GM12878 (cell line): ENCODE results near the gene DOCK1. TPM values are rescaled to one million over a fixed set of nuclear protein-coding genes. Genes with fewer than 3 reads are reported as not detected.

Source experiments
- ATAC-seq: fragments of 200-7000 bp; cut with Tn5 transposase; 3 replicates; pipeline ENCODE4 v1.9.1; 2020; ENCODE audit warnings: mild to moderate bottlenecking, moderate library complexity
- BruUV-seq: library from RNA; stranded (reverse); fragments of 400-500 nt; replicated peaks from 2 replicates; lab custom pipeline; 2021; lab: Mats Ljungman, UMichigan
- CTCF ChIA-PET: fragments of 300-600 bp; sonication (Branson Sonifier 250); formaldehyde crosslinking; extraction: SDS; loops from one replicate; lab custom pipeline; 2021; ENCODE audit warnings: inconsistent platforms; lab: Yijun Ruan, JAX
- POLR2A ChIA-PET: fragments of 350-600 bp; formaldehyde crosslinking; extraction: SDS; loops from one replicate; lab custom pipeline; 2021; ENCODE audit warnings: inconsistent platforms; lab: Charles Lee
- RAD21 ChIA-PET: fragments of 300-600 bp; sonication (Branson Sonifier 250); formaldehyde crosslinking; loops from one replicate; lab custom pipeline; 2023; ENCODE audit warnings: antibody characterized with exemption; ENCODE audit not compliant: unreplicated experiment; lab: Charles Lee
- SMC1A ChIA-PET: fragments of 300-600 bp; sonication (Branson Sonifier 250); formaldehyde crosslinking; loops from one replicate; lab custom pipeline; 2023; ENCODE audit not compliant: unreplicated experiment, uncharacterized antibody; lab: Charles Lee
- DNase-seq: peaks from one replicate; pipeline ENCODE4 v3.0.0-alpha.2; 2011; ENCODE audit warnings: low read depth, low spot score
- FAIRE-seq: peaks from 3 replicates; lab custom pipeline; 2011; peaks lifted over from hg19 to GRCh38; lab: Jason Lieb, UNC
- H2AFZ ChIP-seq: 2 replicates; pipeline ENCODE4 v1.6.0; 2011; ENCODE audit warnings: low read depth, low read length, control low read depth; ENCODE audit not compliant: control insufficient read depth
- H3K27ac ChIP-seq: 2 replicates; pipeline ENCODE4 v1.5.1; 2011; ENCODE audit warnings: control low read depth; ENCODE audit not compliant: control insufficient read depth, insufficient read depth
- H3K27me3 ChIP-seq, 2 experiments: replicated peaks in 1 of 2; 2 replicates each; pipeline versions ENCODE4 v1.6.0 to v1.6.1; 2011; ENCODE audit warnings: low read length in 1 of 2; ENCODE audit not compliant: control insufficient read depth in 2 of 2, insufficient read depth in 2 of 2
- H3K36me3 ChIP-seq, 2 experiments: 2 replicates each; pipeline ENCODE4 v1.5.1; 2011; ENCODE audit warnings: low read length in 1 of 2; ENCODE audit not compliant: control insufficient read depth in 2 of 2, insufficient read depth in 2 of 2
- H3K4me1 ChIP-seq: 2 replicates; pipeline ENCODE4 v1.6.1; 2011; ENCODE audit warnings: mild to moderate bottlenecking, low read length, moderate library complexity, mixed read lengths; ENCODE audit not compliant: control insufficient read depth, insufficient read depth
- H3K4me2 ChIP-seq: 2 replicates; pipeline ENCODE4 v1.6.0; 2011; ENCODE audit warnings: control low read depth; ENCODE audit not compliant: control insufficient read depth, insufficient read depth
- H3K4me3 ChIP-seq: fragments of 200-600 bp; sonication (generic); 2 replicates; pipeline ENCODE4 v1.5.1; 2016
- H3K79me2 ChIP-seq: 2 replicates; pipeline ENCODE4 v1.6.0; 2011; ENCODE audit warnings: low read length; ENCODE audit not compliant: control insufficient read depth, insufficient read depth
- H3K9ac ChIP-seq: 2 replicates; pipeline ENCODE4 v1.8.0; 2011; ENCODE audit warnings: low read length, control low read depth, mixed read lengths; ENCODE audit not compliant: control insufficient read depth, insufficient read depth
- H3K9me3 ChIP-seq: replicated peaks from 3 replicates; pipeline ENCODE4 v1.5.1; 2011; ENCODE audit warnings: mild to moderate bottlenecking, low read length; ENCODE audit not compliant: control insufficient read depth, insufficient read depth
- H4K20me1 ChIP-seq: 2 replicates; pipeline ENCODE4 v1.6.0; 2011; ENCODE audit not compliant: control insufficient read depth, insufficient read depth
- BCLAF1 ChIP-seq: fragments of 450-650 bp; IDR thresholded peaks from 2 replicates; pipeline ENCODE4 v1.6.1; 2017; ENCODE audit warnings: antibody characterized with exemption, mild to moderate bottlenecking, moderate library complexity
- BHLHE40 ChIP-seq, 2 experiments: fragments of 450-650 bp in 1 of 2; IDR thresholded peaks; 2 replicates each; pipeline ENCODE4 v1.6.1; 2011 to 2017; ENCODE audit warnings: low read depth in 2 of 2, borderline replicate concordance in 1 of 2, improper control_type of control experiment in 1 of 2, low read length in 1 of 2, mild to moderate bottlenecking in 1 of 2
- CHD4 ChIP-seq: fragments of 200-600 bp; sonication (generic); IDR thresholded peaks from 2 replicates; pipeline ENCODE4 v1.6.1; 2016; ENCODE audit warnings: mild to moderate bottlenecking
- CREM ChIP-seq: IDR thresholded peaks from 2 replicates; pipeline ENCODE4 v1.6.1; 2014; ENCODE audit warnings: antibody characterized with exemption, low read depth
- HSF1 ChIP-seq: fragments of 150-350 bp; IDR thresholded peaks from 2 replicates; pipeline ENCODE4 v1.6.1; 2014; ENCODE audit warnings: mild to moderate bottlenecking, low read depth, low read length
- IKZF1 ChIP-seq: fragments of 450-650 bp; conservative IDR thresholded peaks from 2 replicates; pipeline ENCODE4 v1.6.1; 2017; ENCODE audit warnings: antibody characterized with exemption, mild to moderate bottlenecking
- IRF4 ChIP-seq: IDR thresholded peaks from 2 replicates; pipeline ENCODE4 v1.6.1; 2011; ENCODE audit warnings: low read depth, low read length
- JUND ChIP-seq: IDR thresholded peaks from 2 replicates; pipeline ENCODE4 v1.6.1; 2012; ENCODE audit warnings: low read depth, mild to moderate bottlenecking, low read length, improper control_type of control experiment, moderate library complexity
- NFIC ChIP-seq: IDR thresholded peaks from 2 replicates; pipeline ENCODE4 v1.6.1; 2012; ENCODE audit warnings: low read depth, mild to moderate bottlenecking, inconsistent platforms, low read length, moderate library complexity
- NFYA ChIP-seq: IDR thresholded peaks from 2 replicates; pipeline ENCODE4 v1.6.1; 2011; ENCODE audit warnings: low read depth, mild to moderate bottlenecking, low read length, improper control_type of control experiment, borderline replicate concordance
- NFYB ChIP-seq: IDR thresholded peaks from 2 replicates; pipeline ENCODE4 v1.6.1; 2011; ENCODE audit warnings: low read depth, mild to moderate bottlenecking, low read length, improper control_type of control experiment, moderate library complexity; ENCODE audit not compliant: insufficient read depth
- RAD51 ChIP-seq: fragments of 450-650 bp; IDR thresholded peaks from 2 replicates; pipeline ENCODE4 v1.6.1; 2016; ENCODE audit warnings: moderate library complexity, mild to moderate bottlenecking, inconsistent platforms
- ZBED1 ChIP-seq: IDR thresholded peaks from 2 replicates; pipeline ENCODE4 v1.6.1; 2016; ENCODE audit warnings: borderline replicate concordance
- WGBS: methylation state at CpG from one replicate; pipeline ENCODE4 v1.1.6; 2016; ENCODE audit warnings: low lambda C conversion rate; ENCODE audit not compliant: insufficient replicate concordance, insufficient coverage; ENCODE audit errors: missing lambda C conversion rate; 5-methylcytosine and 5-hydroxymethylcytosine counted together
- in situ Hi-C: fragments of 300-500 bp; cut with MboI; formaldehyde crosslinking; loops from 9 replicates; pipeline ENCODE4 v1.14.3; 2018; ENCODE audit warnings: mixed read lengths
- intact Hi-C: fragments of 100-400 bp; cut with micrococcal nuclease; formaldehyde crosslinking; loops from one replicate; pipeline ENCODE4 v1.14.2; 2022; ENCODE audit not compliant: unreplicated experiment
- polyA plus RNA-seq, 11 experiments: library from polyadenylated mRNA; depleted of rRNA in 4 of 11; unstranded in 6 of 11; stranded (reverse) in 5 of 11; fragments of >200 nt; fragmentation: Nextera tagmentation in 4 of 11; fragmentation: Illumina TruSeq in 1 of 11; extraction: Ambion mirVana in 4 of 11; extraction: Trizol in 1 of 11; gene quantifications; 1 replicate in 1 of 11; 2 replicates in 10 of 11; pipeline versions ENCODE4 v1.2.1 to v1.2.3, GENCODE V29; 2011 to 2016; ENCODE audit warnings: inconsistent platforms in 2 of 11, missing spikeins in 2 of 11, low read depth in 1 of 11
- total RNA-seq, 4 experiments: library from RNA; depleted of rRNA in 3 of 4; stranded (reverse); fragments of >200 nt in 3 of 4; fragmentation: Illumina TruSeq in 1 of 4; extraction: Trizol in 1 of 4; gene quantifications; 2 replicates each; pipeline versions ENCODE4 v1.2.1 to v1.2.3, GENCODE V29; 2013 to 2021
- TF ChIP-seq, protein P1 (sequence below): fragments of 450-650 bp; IDR thresholded peaks from 2 replicates; pipeline ENCODE4 v1.6.1; 2017; ENCODE audit warnings: mild to moderate bottlenecking, moderate library complexity

Gene DOCK1
- total and polyA plus RNA-seq, 10 of the 15 experiments (the other 5 are each of a cell fraction or from before 2014, with no cell fraction given): 0.05 to 0.18 TPM; not detected in 8

DNA sequence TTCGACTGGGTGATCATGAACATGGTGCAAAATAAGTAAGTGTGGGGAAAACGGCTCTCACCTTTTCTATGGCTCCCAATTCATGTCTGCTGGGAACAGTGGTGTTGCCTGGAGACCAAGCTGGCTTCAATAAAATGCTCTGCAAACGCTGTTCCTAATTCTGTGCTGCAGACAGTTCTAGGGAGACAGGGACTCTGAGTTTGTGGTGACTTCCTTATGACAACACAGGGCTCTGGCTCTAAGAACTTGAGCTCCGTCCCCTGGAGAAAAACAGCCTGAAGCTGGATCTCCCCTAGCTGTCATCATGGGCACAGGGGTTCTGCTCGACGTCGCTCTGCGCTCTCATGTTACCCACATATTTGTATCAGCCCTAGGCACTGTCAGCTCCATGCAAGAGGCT lies 352.2 kb downstream of the DOCK1 start (continued):
- TF ChIP-seq JUND: no peak
- no peak for TF ChIP-seq HSF1
- TF ChIP-seq BCLAF1: no peak
- no peak for TF ChIP-seq NFYB
- TF ChIP-seq CREM: no peak

DNA sequence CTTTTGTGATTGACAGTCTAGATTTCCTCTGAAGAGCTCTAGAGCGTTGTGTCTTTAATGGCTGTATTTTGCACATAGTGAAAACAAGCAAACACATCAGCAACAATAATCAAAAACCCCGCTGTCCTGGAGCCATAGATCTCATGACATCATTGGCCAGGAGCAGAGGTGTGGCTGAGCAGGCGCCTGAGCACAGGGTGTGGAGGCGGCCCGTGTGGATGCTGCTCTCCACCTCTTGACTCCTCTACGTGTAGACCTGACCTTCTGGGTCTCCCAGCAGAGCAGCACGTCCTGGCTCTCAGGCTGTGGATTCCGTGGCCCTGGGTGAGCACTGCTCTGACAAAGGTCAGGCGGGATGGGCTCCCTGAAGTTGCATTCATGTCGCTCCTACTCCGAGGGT lies 354.1 kb downstream of the DOCK1 start:
- DNase-seq (no peak), FAIRE-seq (no peak), ATAC-seq (no peak)
- SMC1A ChIA-PET: no interaction called here
- Histone ChIP-seq H3K4me1 (no peaks in the 10 kb centered on the region), H3K79me2 (no peaks in the 10 kb centered on the region), H3K36me3 (no peaks in the 10 kb centered on the region), H3K4me2 (no peak overlapping the region), H2AFZ (no peak overlapping the region), H3K27me3 (no peaks in the 10 kb centered on the region), H3K9me3 (no peaks in the 10 kb centered on the region; the same call in 2 of the 3 replicates), H4K20me1 (no peaks in the 10 kb centered on the region), H3K27ac (no peak overlapping the region), H3K9ac (no peak overlapping the region), H3K4me3 (no peak overlapping the region)
- RAD21 ChIA-PET: no interaction called here
- no TSS peak for BruUV-seq
- CTCF ChIA-PET: no interaction called here
- in situ Hi-C loops (no loop called here), intact Hi-C loops (no loop called here)
- POLR2A ChIA-PET: no interaction called here
- WGBS: 57% methylated on average over 11 of the region's 11 CpGs
- TF ChIP-seq, protein P1, sequence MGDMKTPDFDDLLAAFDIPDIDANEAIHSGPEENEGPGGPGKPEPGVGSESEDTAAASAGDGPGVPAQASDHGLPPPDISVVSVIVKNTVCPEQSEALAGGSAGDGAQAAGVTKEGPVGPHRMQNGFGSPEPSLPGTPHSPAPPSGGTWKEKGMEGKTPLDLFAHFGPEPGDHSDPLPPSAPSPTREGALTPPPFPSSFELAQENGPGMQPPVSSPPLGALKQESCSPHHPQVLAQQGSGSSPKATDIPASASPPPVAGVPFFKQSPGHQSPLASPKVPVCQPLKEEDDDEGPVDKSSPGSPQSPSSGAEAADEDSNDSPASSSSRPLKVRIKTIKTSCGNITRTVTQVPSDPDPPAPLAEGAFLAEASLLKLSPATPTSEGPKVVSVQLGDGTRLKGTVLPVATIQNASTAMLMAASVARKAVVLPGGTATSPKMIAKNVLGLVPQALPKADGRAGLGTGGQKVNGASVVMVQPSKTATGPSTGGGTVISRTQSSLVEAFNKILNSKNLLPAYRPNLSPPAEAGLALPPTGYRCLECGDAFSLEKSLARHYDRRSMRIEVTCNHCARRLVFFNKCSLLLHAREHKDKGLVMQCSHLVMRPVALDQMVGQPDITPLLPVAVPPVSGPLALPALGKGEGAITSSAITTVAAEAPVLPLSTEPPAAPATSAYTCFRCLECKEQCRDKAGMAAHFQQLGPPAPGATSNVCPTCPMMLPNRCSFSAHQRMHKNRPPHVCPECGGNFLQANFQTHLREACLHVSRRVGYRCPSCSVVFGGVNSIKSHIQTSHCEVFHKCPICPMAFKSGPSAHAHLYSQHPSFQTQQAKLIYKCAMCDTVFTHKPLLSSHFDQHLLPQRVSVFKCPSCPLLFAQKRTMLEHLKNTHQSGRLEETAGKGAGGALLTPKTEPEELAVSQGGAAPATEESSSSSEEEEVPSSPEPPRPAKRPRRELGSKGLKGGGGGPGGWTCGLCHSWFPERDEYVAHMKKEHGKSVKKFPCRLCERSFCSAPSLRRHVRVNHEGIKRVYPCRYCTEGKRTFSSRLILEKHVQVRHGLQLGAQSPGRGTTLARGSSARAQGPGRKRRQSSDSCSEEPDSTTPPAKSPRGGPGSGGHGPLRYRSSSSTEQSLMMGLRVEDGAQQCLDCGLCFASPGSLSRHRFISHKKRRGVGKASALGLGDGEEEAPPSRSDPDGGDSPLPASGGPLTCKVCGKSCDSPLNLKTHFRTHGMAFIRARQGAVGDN: no peak
- TF ChIP-seq IRF4 (no peak), ZBED1 (no peak), CHD4 (no peak), NFYA (no peak), IKZF1 (no peak), NFIC (no peak), BHLHE40 (IDR thresholded peaks at IDR 0.05; ENCODE audit: borderline replicate concordance in 1 of 2, low read depth in 2 of 2, low read length in 1 of 2) (no peak), RAD51 (no peak)
